RWPE1 (cell line): ENCODE results near the gene PKNOX2.

Experiments used
- CTCF ChIA-PET: fragments of 350-600 bp; sonication (Branson Sonifier 250); formaldehyde crosslinking; extraction: SDS; loops from one replicate; lab custom pipeline; 2021; lab: Yijun Ruan, JAX
- POLR2A ChIA-PET: fragments of 400-600 bp; formaldehyde crosslinking; extraction: SDS; loops from one replicate; lab custom pipeline; 2020; ENCODE audit warnings: antibody characterized with exemption; ENCODE audit not compliant: low non-redundant PET; lab: Yijun Ruan, JAX
- DNase-seq: peaks from one replicate; pipeline ENCODE4 v3.0.0; 2012; ENCODE audit warnings: low spot score
- H3K27ac ChIP-seq: fragments of 450-650 bp; 2 replicates; pipeline ENCODE4 v1.5.1; 2017
- TF ChIP-seq, protein P1 (sequence below): fragments of 450-650 bp; conservative IDR thresholded peaks from 2 replicates; pipeline ENCODE4 v1.5.1; 2017; ENCODE audit warnings: low read depth, mild to moderate bottlenecking

PKNOX2 gene

DNA sequence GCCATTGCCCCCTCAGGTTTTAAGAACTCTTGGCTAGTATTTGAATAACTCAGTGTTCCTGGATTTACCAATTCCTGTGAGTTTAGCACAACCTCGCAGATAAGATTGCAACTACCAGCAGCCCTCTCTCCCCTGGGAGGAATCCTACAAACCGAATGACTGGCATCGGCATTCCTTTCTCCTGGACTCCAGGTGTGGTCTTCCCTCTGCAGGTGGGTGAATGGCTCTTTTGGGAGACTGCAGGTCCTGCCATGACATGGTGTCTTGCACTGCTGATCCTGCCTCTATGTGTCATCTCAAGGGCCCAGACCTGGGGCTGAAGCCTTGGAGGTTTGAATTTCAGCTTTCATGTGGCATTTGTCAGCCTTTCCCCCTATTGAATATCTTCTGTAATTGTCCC, 105.6 kb downstream of the PKNOX2 start:
- ChIA-PET POLR2A (no interaction called here), CTCF (no interaction called here)
- TF ChIP-seq, protein P1, sequence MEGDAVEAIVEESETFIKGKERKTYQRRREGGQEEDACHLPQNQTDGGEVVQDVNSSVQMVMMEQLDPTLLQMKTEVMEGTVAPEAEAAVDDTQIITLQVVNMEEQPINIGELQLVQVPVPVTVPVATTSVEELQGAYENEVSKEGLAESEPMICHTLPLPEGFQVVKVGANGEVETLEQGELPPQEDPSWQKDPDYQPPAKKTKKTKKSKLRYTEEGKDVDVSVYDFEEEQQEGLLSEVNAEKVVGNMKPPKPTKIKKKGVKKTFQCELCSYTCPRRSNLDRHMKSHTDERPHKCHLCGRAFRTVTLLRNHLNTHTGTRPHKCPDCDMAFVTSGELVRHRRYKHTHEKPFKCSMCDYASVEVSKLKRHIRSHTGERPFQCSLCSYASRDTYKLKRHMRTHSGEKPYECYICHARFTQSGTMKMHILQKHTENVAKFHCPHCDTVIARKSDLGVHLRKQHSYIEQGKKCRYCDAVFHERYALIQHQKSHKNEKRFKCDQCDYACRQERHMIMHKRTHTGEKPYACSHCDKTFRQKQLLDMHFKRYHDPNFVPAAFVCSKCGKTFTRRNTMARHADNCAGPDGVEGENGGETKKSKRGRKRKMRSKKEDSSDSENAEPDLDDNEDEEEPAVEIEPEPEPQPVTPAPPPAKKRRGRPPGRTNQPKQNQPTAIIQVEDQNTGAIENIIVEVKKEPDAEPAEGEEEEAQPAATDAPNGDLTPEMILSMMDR: no peak
- H3K27ac ChIP-seq: no peak overlapping the region
- no peak for DNase-seq

DNA sequence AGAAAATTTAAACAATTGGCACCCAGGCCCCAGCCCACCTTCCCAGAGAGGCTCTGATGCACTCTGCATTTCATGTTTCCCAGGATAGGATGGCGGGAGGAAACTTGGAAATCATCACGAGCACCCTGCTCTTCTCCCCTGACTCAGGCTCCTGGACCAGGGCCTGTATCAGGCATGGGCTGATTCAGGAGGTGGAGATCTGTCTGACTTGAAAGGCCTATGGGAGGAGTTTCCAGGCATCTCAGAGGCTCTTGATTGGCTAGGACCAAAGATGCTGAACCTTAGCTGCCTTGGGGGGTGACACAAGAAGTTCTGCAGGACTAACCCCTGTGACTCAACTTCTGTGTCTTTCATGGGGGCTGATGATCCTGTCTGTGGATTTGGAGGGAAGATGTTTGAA, 106.2 kb downstream of the PKNOX2 start:
- TF ChIP-seq, protein P1: no peak
- ChIA-PET POLR2A (no interaction called here), CTCF (no interaction called here)
- no peak overlapping the region for H3K27ac ChIP-seq
- DNase-seq: no peak

- ChIA-PET POLR2A (no interaction called here), CTCF (no interaction called here)
- no peak overlapping the region for H3K27ac ChIP-seq
- TF ChIP-seq, protein P1: no peak
- no peak for DNase-seq
Measured at GRCh38 chr11:125271483-125272091, 107.0 kb downstream of the PKNOX2 start.

DNA sequence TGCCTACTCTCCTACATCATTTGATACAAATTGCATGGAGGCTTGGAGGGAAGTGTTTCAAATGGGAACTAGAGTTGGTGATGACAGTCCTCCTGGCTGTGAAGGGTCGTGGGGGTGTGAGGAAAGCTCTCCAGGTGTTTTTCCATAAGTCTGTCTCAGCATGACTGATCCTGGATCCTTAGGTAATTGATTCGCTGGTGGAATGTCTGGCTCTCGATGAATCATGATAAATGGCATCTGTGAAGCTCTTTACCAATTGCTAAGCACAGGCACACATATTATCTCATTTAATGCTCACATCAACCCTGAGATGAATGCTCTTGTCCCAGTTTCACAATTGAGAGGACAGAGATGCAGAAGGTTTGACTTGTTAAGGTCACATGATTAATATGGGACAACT, 107.5 kb downstream of the PKNOX2 start:
- TF ChIP-seq, protein P1: no peak
- peak; percentile 41 for DNase-seq
- ChIA-PET POLR2A (no interaction called here), CTCF (interaction anchor here (1.2 kb wide), 1 partner anchor 132 kb away, joined by 4 read pairs; no protein-coding TSS in a partner anchor)
- no peak overlapping the region for H3K27ac ChIP-seq

DNA sequence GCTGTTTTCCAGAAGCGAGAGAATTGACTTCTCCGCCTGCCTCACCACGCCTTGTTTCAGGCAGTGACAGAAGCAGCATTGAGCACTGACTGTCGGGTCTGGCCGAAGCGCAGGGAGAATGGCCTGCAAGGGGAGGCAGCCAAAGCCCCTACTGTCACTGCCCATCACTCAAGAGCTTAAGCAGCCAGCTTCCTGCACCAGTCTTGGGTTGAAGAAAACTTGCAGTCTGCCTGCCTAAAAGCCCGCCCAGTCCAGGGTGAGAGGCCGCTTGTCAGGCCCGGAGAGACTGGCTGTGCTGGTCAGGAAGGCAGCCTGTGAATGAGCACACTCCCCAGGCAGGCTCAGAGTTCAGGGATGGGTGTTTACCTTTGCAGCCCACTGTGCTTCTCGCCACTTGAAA, 108.3 kb downstream of the PKNOX2 start:
- TF ChIP-seq, protein P1: no peak
- CTCF ChIA-PET: interaction anchor here (1.2 kb wide), 1 partner anchor 132 kb away, joined by 4 read pairs; no protein-coding TSS in a partner anchor
- DNase-seq: no peak
- POLR2A ChIA-PET: no interaction called here
- H3K27ac ChIP-seq: no peak overlapping the region

- DNase-seq: no peak
- ChIA-PET POLR2A (no interaction called here), CTCF (no interaction called here)
- TF ChIP-seq, protein P1: no peak
- no peak overlapping the region for H3K27ac ChIP-seq
Measured at GRCh38 chr11:125273519-125274000, 109.0 kb downstream of the PKNOX2 start.
